Left lobe of liver (tissue), 2 donors: ENCODE results near the gene ZNF511. TPM values are rescaled to one million over a fixed set of nuclear protein-coding genes. Genes with fewer than 3 reads are reported as not detected.

ENCODE experiments used
- ATAC-seq: fragments of 200-7000 bp; cut with Tn5 transposase; one replicate; pipeline ENCODE4 v1.9.1; 2020; ENCODE audit warnings: mild to moderate bottlenecking, moderate library complexity
- DNase-seq: peaks from one replicate; pipeline ENCODE4 v3.0.0-alpha.2; 2020; ENCODE audit warnings: low spot score
- total RNA-seq: library from RNA; stranded (reverse); gene quantifications from one replicate; pipeline ENCODE4 v1.2.1, GENCODE V29; 2021
- donor health status: DM: no; HTN: no; CAD: no; lungs with moderate emphysema.
- donor health status: DM: no; HTN: yes; CAD: no.

ZNF511 gene
- total RNA-seq, 1 donor from 2014 or later: 30.2 TPM

DNA sequence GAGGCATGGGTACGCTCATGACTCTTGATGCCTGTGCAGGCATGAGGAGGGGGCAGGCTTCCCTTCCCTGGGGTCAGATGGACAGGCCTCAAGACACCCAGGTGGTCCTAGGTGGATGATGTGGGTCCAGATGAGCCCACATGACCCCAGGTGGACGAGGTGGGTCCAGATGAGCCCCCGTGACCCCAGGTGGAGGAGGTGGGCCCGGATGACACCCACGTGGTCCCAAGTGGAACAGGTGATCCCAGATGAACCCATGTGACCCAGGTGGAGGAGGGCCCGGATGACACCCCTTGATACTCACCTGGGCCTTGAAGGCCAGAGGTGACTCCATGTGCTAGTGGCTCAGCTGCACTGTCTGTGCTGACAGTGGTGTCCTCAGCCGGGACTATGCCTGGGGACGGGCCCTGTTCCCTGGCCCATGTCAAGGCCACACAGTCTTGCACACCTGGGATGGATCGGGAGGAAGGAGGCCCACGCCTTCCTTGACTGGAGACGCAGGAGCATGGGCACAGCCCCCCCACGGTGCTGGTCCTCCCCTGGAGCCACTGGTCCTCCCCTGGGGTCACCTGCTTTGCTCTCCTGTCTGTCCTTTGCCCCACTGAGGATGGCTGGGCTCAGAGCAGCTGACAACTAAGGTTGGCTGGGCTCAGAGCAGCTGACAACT is 41.7 kb downstream of the ZNF511 start:
- peak; percentile 2 for ATAC-seq
- no peak for DNase-seq

- peak; percentile 93 for DNase-seq
- peak; percentile 48 for ATAC-seq
These were observed 42.2 kb downstream of the ZNF511 start for GRCh38 chr10:133350950-133351329.

DNA sequence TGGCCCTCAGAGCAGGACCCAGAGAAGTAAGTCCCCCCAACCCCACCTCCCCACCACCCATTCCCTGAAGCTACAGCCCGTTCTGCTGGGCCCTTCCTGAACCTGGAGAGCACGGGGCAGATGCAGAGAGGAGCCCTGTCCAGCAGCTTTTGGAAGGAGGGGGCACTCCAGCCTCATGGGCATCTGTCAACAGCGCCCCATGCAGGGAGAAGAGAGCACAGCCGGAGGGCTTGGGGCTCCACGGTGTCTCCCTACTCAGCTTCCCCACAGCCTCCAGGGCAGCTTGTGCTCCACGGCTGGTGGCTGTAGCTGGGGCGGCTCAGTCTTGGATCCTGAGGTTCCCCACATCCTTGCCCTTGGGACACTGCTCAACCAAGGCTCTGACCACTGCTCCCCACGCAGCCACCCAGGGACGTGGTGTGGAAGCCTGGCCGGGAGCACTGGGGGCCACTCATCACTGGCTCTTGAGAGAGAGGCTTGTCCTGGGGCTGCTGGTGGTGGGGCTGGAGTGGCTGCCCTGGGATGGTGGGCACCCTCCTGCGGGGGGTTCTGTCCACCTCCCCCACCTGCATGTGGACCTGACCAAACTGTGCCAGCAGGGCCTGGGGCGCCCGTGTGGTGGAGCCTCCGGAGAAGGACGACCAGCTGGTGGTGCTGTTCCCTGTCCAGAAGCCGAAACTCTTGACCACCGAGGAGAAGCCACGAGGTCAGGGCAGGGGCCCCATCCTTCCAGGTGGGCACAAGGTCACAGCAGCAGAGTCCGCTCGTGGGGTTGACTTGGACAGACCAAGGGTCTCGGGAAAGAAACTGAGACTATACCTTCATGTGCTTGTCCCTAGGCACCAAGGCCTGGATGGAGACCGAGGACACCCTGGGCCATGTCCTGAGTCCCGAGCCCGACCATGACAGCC is 42.9 kb downstream of the ZNF511 start:
- ATAC-seq: no peak

DNA sequence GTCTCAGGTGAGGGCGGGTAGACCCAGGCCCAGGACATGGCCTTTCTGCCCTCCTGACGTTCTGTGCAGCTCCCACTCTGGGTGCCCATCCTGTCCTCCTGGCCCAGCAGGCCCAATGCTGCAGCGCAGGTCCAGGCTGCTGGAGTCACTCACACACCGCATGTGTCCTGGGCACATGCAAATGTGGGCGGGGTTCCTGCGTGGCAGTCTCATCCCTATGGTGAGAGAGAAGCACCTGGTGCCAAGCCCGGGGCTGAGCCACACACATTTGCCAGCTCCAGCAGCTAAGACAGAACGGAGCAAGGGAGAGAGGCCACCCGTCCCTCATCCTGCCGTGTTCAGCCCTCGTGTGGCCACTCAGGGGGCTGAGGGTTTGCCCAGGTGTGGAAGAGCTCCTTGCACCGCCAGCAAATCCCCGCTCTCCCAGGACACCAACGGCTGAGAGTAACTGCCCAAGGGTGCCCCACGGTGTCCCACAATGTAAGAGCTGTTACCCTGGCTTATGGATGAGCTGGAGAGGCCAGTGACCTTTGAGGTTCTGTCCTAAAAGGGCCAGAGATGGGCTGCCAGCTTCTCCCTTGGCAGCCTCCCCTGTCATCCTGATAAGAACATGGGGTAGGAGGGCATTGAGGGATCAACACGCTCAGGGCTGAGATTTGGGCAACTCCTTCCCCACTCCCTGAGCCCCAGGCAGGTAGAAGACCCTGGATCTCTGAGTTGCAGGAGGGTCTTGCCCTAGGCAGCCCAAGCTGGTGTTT is 44.7 kb downstream of the ZNF511 start:
- ATAC-seq (peak; percentile 28), DNase-seq (peak; percentile 88)

More for the DNA sequence above, 42.9 kb downstream of the ZNF511 start:
- peak; percentile 53 for DNase-seq

DNA sequence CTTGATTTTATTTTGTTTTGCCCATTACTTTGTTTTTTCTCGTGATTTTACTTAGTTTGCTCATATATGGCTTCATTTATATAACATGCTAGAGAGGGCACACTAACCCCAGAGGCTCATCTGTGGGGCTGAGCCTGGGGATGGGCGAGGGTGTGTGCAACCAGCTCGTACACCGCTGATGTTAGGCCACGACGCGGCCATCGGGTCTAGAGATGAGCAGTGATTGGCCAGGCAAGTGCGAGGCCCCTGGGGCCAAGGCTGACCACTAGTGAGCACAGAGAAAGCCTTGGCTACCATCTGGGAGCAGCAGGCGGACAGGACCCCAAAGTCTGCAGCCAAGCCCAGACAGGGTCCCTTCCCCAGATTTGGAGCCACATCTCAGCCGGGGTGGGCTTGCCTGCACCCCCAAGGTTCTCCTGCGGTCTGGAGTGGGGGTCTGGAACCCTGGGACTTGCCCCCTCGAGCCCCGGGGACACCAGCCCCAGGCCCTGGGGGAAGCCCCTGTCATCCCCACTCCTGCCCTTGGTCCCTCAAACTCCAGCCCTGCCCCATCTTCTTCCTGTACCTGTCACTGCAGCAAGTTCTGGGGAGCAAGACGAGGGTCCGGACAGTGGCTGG is 45.4 kb downstream of the ZNF511 start:
- ATAC-seq (no peak), DNase-seq (peak; percentile 49)

DNA sequence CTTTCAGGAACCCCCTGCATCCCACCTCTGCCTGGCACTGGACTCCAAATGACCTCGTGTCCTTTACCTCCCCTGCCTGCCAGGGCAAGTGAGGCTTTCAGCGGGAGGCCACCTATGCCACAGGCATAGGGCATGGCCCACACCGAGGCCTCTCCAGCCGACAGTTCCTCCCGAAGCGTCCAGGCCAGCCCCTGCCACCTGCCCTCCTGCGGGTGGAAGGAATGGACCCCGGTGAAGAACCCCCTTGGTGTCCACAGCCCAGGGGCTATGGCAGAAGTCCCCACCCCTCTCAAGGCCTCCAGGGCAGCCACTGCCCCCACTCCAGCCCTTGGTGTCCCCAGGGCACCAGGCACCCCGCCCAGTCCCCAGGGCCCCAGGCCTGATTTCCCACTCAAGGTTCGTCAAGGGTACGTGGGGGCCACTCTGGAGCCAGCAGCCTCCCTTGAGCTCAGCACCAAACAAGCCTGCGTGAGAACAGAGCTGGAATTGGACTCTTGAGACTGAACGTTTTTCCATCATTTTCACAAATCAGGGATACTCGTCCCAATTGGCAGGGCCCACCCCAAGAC is 46.0 kb downstream of the ZNF511 start:
- ATAC-seq (no peak), DNase-seq (peak; percentile 53)

- DNase-seq: no peak
- ATAC-seq: no peak
These were observed 46.6 kb downstream of the ZNF511 start for GRCh38 chr10:133355266-133355665.

DNA sequence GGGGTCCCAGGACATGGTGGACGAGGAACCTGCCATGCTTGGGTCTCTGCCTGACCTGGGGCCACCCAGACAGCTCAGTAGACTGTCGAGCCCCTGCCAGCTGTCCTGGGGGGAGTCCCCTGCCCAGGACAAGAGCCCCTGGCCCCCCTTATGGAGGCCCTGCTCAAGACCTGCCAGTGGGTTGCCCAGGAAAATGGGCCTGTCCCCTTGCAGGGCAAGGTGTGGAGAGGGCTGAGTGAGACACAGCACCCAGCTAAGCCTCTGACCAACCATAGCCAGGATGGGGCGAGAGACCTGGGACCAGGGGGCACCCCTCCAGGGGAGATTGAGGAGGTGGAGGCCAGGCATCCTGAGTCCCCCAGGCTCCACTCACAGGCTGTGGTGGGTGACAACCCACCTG is 47.3 kb downstream of the ZNF511 start:
- peak; percentile 48 for DNase-seq
- no peak for ATAC-seq

- peak; percentile 53 for DNase-seq
- ATAC-seq: no peak
These were observed 48.0 kb downstream of the ZNF511 start for GRCh38 chr10:133356549-133357284.

DNA sequence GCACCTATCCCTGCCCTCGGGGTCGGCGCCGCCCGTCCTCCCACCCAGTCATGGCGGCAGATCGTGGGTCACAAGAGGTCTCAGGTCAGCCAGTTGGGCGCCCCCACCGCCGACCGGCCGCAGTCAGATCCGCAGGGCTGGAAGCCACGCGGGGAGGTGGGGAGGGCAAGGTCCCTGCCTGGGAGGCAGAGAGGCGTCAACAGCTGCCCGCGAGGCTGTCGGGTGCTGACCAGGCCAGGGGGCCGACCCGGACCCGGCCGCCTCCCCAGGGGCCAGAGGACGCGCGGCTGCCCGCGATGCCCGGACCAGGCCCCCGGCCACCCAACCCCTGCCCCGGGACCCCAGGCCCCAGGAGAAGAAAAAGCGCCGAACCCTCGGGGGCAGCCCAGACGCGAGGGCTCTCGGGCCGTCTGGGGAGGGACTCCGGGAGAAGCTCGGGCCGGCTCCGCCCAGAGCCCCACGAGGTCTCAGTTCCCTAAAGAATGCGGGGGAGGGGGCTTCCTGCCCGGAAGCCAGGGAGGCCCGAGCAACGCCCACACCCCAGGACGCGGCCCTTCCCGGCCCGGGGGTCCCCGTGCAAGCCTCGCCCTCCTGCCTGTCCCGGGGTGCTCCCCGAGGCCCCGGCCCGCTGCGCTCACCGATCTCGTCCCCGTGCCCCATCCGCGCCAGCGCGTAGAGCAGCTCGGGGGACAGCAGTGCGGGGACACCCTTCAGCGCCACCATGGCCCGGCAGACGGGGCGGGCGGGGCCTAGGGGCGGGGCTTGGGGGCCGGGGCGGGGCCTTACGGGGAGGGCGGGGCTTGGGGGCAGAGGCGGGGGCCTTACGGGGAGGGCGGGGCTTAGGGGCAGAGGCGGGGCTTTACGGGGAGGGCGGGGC is 48.8 kb downstream of the ZNF511 start, which contains the start of gene FUOM:
TSS of gene FUOM (minus strand) at position 735 of the 877 bp plus-strand sequence. CDS start at position 723, 12 bp downstream.
- DNase-seq (peak; percentile 83), ATAC-seq (peak; percentile 52)

DNA sequence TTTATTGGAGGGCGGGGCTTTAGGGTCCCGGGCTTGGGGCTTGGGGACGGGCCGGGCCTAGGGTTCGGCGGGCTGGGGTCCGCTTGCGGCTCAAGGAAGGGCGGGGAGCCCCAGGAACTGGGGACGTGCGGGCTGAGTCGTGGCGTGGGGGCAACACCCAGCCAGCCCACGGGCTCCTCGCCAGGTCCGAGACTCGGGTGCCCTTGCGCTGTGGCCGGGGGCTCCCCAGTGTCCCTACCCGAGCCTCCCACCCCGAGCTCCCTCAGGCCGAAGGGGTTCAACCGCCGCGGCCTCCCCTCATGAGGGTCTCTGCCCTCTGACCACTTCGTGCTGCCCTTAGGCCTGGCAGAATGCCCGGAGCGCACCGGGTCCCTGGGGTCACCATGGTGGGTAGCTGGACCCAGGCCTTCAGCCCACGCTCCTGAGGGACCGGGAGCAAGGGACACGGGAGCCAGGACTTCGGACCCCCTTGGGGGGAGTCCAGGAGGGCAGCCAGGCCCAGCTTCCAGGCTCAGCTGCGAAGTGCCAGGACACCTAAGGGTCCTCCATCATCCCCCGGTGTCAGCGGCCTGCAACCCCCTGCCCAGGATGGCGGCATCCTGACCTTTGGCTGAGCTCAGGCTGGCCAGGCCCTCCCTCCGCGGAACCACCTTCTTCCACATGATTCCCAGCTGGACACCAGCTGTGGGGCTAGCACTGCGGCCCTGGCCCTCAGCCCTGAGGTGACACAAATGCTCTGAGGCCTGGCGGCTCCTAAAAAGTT is 49.6 kb downstream of the ZNF511 start:
- ATAC-seq: peak; percentile 46

GRCh38 chr10:133358925-133359310 is 50.2 kb downstream of the ZNF511 start:
- DNase-seq: no peak
- peak; percentile 12 for ATAC-seq

More for the DNA sequence above, 49.6 kb downstream of the ZNF511 start:
- peak; percentile 88 for DNase-seq

DNA sequence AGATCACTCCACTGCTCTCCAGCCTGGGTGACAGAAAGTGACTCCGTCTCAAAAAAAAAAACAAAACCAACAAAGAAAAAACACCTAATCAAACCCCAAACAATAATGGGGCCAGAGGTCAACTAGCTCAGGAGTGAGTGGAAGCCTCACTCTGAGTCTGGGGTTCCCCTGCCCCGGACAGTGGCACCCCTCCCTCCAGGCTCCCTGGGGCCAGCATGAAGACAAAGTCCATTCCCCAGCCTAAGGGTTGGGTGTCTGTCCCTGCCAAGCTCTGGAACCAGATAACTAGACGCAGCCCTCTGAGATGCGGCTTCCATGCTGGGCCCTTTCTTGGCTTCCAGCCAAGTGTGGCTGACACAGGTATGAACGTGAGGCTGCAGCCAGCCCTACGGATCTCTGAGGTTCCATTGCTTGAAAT is 50.8 kb downstream of the ZNF511 start:
- DNase-seq (peak; percentile 85), ATAC-seq (peak; percentile 24)

- DNase-seq (peak; percentile 94), ATAC-seq (peak; percentile 45)
These were observed 51.4 kb downstream of the ZNF511 start for GRCh38 chr10:133359972-133360610.

DNA sequence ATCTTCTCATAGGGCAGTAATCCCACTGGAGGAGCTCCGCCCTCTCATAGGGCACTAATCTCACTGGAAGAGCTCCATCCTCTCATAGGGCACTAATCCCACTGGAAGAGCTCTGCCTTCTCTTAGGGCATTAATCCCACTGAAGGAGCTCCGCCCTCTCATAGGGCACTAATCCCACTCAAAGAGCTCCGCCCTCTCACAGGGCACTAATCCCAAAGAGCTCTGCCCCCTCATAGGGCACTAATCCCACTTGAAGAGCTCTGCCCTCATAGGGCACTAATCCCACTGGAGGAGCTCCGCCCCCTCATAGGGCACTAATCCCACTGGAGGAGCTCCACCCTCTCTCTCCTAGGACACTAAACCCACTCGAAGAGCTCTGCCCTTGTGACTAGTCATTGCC is 52.5 kb downstream of the ZNF511 start:
- ATAC-seq: no peak
- no peak for DNase-seq

DNA sequence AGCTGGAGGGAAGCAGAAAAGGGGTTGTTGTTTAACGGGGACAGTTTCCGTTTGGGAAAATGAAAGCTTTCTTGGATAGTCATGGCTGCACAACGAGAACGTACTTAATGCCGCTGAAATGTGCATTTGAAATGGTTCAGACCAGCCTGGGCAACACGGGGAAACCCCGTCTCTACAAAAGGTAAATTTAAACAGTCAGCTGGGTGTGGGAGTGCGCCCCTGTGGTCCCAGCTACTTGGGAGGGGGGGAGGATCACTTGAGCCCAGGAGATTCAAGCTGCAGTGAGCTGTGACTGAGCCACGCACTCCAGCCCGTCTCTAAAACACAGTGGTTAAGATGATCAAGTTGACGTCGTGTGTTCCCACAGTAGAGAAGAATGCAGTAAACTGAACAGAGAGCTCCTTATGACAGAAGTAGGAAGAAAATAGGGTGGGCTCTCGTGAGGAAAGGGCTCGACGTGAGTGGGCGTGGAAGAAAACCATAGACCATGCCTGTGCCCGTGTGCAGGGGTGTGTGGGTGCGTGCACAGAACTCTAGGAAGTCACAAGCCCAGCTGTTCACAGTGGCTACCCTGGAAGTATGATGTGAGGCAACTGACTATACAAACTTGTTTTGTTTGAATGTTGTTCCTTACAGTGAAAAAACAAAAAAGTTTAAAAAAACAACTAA is 53.2 kb downstream of the ZNF511 start:
- ATAC-seq (no peak), DNase-seq (no peak)
